Pulmonary artery endothelial cell (primary cell): Measurements from ENCODE around the gene STPG1. TPM values are rescaled to one million over a fixed set of nuclear protein-coding genes. Genes with fewer than 3 reads are reported as not detected.

Experiments used
- DNase-seq: peaks from one replicate; pipeline ENCODE4 v3.0.0-alpha.2; 2011; ENCODE audit warnings: low read depth, low spot score
- total RNA-seq: library from RNA; depleted of rRNA; stranded (reverse); fragments of >200 nt; gene quantifications from 2 replicates; pipeline ENCODE4 v1.2.3, GENCODE V29; 2014

STPG1 gene
- total RNA-seq, 1 donor from 2014 or later, result 4.7 TPM

DNA sequence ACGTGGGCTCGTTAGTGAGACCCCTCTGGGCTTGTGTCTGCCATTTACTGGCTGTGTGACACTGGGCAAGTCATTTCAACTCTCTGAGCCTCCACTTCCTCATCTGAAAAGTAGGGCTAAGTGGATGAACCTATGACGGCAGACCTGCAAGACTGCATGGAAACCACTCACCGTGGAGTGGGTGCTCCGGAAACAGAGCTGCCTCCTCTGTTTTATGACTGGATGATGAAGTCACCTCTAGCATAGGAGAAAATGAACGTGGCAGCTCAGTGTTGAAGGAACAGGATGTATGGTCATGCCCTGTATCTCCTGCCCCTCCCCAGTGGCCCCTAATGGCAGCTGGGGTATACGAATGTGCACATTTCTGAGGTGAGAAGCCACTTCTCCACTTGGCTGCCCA, 40.5 kb downstream of the STPG1 start:
- DNase-seq, result no peak

DNA sequence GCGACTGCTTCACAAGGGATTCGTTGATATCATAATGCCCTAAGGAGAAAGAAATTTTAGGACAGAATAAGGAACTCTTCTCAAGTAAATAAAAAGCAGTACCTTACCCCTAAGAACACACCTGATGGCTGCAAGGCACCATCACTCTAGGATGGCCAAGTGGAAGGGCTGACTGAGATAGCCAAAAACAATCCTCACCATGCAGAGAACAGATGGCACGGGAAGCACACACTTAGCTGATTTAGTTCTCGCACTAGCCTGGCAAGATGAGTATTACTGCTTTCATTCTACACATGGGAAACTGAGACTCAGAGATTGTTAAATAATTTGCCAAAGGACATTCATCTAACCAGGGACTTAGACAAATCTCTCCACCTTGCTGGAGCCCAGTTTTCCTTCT, 43.8 kb downstream of the STPG1 start:
- DNase-seq, result no peak

DNA sequence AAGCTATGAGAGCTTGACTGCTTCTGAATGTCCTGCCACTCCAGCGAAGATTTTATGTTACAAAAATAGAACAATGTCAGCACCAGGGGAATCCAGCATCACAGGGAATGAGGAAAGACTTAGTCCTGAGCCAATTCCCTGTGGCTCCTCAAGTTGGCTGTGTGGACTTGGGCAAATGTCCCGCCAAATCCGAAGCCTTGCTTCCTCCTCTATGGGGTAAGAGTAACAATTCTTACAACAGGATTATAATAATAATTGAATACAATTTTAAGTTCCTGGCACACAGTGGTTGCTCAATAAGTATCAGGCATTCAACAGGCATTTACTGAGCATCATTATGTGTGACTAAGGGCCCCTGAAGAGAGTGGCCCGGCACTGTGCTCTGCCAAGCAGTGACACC, 44.4 kb downstream of the STPG1 start:
- DNase-seq, result no peak

DNA sequence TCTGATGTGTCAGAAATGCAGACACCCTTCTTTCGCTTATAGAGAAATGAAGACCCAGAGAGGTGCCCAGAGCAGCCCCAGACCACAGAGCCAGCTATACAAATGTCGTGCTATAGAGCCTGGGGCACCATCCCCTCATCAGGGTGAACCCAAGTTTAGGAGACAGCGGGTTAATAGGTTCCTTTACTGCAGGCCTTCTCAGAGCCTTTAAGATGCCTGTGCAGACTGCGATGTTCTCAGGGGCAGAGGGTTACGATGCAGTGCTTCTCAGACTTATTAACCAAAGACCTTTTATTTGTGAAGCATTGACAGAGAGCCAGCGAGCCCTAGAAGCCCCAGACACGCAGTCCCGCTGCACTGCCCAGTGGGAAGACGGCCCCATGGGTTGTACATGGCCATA, 46.9 kb downstream of the STPG1 start:
- DNase-seq, result no peak

DNA sequence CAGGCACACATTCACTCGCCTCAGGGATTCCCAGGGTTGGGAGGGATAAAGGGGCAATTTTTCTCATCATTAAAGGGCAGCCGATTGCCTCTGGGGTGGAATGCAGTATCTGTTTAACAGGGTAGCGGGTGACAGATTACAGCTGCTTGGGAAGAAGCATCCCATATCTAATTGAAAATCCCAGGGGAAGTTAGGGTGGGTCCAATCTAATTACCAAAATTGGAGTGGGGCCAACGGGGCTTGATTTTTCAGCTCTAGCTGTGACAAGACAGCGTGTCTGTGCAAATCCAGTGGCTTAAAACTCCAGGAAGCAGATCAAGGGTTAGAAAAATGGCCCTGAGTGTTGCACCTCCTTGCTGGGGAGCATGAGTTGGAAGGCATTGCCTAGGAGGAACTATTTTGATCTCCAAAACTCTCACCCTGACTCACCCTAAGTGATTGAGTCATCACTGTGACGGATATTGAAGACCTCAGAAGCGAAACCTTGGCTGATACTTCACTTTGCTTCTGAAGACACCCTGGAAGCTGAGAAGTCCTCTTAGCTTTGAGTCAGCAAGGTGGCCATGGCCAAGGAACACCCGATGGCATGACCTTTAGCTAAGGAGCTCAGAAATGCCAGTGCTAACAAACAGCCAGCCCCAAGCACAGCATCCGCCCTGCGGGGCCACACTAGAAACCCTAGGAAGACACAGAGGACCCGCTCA, 48.5 kb downstream of the STPG1 start:
- DNase-seq, result no peak

DNA sequence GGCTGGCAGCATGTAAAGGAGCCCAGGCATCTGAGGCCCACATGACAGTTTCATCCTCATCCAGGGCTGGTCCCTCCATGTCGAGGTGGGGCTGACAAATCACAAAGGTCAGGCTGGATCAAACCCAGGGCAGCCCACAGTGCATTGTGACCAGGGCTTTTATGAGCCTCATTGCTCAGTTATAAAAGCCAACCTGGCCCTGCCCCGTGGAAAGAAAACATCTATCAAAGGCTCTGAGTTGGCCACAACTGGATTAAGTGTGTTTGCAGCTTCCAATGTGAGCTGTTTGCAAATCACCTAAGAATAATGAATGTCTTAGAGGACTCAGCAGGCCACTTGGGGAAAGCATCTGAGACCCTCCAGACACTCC, 49.0 kb downstream of the STPG1 start:
- no peak for DNase-seq

DNA sequence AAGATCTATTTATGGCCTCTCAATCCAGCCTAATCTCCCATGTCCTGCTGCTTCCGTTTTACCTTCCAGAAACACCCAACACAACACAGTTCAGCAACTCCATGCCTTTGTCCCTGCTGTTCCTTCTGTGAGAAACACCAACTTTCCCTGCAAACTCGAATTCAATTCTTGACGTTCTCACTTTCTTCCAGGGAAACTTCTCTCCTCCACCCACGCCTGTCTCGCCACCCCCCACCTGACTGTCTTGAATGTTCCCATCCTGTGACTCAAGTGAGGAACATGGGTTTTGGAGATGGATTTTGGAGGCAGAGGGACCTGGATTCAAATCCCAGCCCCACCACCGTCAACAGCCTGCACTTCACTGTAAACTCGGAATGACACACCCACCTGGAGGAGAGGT, 49.6 kb downstream of the STPG1 start:
- DNase-seq, result no peak

DNA sequence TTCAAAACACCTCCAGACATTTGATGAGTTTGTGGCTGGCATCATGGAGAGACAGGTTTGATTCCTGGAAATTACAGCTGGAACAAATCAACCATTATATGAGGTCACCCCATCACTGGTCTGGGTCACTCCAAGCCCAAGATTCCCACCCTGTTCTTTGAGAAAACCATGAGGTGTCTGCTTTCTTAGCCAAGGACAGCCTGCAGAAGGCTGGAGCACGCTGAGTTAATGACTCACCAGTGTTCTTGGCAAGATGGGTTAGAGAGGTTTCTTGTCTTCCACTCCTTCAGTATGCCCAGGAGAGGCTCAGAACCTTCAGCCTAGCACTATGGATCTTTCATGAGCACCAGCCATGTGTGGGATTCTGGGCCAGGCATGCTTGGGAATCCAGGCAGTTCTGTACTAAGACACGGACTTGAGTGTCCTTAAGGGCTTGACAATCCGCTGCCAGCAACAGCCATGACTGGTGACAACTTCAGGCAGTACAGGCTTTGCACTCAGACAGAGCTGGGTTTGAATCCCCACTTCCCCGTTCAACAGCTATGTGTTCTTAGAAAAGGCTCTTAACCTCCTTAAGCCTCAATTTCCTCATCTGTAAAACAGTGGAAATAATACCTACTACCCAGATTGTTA, 50.5 kb downstream of the STPG1 start:
- no peak for DNase-seq

DNA sequence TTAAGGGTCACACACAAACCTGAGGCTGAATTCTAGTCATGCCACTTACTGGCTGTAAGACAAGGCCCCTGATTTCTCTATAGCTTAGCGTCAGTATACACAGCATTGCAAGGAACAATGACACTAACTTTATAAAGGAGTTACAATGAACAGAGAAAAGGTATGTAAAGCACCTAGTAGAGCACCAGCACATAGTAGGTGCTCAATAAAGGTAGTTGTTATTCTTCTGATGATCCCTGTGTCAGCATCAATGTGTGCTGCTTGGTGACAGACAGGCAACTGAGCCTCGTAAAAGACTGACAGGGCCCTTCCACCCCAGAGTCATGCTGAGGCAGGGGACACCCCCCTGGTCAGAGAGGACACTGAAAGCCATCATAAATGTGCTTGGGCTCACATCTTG, 51.2 kb downstream of the STPG1 start:
- DNase-seq, result no peak

DNA sequence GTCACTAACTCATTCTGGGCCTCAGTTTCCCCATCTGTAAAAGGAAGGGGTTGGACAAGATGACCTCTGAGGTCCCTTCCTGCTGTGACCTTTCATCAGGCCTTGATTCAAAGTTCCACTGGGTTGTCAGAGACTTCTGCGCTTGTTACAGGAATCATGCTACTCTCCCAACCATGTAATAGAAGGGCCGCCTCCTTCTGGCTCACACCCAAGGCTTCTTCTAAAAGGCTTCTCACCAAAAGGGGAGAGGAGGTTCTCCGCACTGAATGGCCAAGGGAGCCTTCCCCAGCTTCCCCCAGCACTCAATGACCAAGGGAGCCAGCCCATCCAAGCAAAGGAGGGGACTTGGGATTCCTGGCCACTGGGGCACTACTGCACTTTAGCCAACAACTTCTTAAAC, 51.8 kb downstream of the STPG1 start:
- no peak for DNase-seq

DNA sequence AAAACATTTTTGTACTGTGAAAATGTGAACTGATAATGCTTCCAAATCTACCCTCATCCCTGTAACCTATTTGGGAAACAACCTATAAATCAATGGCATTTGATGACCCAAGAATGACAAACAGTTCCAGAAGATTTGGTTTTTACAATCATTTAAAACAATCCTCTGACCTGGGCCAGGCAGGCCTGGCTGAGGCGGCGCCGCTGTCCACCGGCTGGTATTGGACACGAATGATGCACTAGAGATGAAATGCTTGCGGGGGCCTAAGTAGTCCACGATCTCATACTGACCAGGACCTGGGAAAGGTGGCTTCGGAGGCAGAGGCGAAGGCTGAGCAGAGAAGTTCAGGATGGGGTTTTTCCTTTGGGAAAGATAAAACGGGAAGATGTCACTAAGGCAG, 52.9 kb downstream of the STPG1 start:
- no peak for DNase-seq

DNA sequence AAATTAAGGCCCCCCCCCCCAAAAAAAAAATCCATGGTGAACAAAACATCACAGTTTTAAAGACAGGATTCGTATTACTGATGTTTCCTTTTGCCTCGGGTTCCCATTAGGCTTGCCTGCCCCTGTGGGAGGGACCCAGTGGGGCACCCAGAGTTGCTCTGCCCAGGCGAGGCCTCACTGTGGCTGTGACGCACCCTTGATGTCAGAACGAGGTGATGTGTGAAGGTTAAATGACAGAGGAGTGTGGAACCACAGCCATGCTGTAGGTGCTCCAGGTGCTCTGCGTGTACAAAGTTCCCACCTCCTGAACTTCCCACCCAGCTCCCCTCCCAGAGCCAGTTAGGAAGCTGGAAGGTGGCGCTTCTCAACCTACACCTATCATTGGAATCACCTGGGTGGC, 56.5 kb downstream of the STPG1 start:
- DNase-seq, result no peak

DNA sequence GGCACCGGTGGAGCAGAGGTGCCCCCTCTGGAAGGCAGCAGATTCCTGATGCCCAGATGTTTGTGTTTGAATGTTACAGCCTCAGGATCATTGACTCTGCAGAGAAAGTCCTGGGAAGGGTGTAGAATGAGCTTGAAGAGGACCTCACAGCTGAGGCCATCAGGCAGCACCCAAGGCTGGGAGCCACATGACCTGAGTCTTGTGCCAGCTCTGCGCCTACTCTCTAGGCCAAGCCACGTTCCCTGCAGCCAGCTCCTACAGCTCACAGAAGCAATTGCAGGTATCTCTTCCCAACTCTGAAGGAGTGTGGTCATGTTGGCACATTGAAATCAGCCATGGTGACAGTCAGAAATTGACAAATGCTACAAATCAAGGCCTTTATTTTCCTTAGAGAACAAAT, 58.1 kb downstream of the STPG1 start:
- no peak for DNase-seq

DNA sequence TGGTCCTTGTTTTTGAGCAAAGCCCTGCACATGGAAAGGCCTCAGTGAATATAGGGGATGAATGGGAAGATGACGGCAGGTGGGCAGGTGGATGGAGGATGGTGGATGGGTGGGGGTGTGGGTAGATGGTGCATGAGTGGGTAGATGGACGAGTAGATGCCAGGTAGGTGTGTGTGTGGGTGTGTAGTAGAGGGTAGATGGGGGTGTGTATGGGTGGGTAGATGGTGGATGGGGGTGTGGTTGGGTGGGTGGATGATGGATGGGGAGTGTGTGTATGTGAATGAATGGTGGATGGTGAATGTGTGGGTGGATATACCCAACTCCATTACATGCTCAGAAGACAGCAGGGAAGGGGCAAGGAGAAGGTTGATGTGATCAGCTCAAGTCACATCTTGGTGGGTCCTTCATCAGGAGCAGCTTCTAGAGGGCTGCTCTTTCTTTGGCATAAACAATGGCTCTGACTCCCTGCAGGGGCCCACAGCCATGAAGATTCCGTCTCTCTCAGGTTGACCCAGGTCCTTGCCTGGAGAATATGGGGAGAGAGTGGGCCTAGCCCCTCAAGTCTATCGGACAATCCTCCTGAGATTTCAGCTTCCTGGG, 60.2 kb downstream of the STPG1 start:
- no peak for DNase-seq

DNA sequence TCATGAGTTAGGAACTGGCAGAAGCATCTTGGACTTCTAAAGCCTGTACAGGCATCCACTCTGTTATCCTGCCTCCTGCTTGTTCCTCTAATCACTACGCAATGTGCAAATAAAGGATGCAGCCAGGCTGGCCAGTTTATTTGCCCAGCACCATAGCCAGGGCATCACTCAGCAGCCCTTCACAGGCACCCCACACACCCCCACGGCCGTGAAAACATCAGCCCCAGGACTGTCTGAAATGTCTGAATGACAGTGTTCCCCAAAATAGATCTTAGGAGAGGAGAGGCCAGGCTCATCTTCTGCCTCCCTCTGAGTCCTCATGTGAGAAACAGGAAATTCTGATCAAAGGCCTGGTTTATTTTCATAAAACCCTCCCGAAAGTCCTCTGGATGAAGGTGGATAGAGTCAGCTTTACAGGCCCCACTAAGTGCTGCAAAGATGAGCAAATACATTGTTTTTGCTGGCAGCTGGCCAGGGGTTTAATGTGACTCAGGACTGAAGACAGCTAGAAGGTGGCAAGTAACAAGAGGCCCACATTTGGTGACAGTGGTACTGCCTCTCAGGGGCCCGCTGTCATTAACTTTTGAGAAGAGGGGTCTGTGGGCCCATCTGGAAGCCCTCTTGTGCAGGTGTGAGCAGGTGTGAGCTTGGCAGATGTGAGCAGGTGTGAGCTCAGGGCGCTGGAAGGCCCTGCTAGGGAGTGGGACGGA, 61.5 kb downstream of the STPG1 start:
- no peak for DNase-seq

DNA sequence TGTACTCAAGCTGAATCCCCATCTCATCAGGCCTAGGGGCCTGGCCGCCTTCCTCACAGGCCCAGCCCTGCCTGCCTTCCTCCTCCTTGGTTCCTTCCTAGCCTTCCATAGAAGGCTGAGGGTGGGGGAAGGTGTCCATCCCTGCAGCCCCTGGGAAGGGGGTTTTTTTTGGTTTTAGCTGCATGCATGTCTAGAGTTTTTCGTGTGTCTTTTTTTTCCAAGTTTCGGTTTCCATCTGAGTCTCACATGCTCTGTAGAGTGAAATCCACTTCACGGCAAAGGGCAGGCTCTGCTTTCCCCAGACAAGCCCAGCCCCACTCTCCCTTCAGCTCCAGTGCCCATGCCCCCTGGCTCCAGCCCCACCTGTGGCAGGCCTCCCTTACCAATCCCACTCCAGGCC, 62.3 kb downstream of the STPG1 start:
- no peak for DNase-seq

DNA sequence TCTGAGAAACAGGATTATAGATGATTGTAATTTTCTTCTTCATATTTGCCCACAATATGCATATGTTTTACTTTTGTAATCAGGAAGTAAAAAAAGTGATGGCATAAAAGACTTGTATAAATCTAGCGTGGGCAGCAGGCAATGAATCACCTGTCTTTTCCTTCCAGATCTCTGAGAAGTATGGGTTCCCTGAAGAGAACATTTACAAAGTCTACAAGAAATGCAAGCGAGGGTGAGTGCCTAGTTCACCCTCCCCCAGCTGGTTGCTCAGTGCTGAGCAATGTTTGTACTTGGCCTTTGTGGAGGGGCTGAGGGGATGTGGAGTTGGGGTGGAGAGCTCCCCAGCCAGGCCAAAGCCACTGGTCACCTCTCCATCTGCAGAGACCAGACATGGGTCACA, 63.7 kb downstream of the STPG1 start:
- no peak for DNase-seq

DNA sequence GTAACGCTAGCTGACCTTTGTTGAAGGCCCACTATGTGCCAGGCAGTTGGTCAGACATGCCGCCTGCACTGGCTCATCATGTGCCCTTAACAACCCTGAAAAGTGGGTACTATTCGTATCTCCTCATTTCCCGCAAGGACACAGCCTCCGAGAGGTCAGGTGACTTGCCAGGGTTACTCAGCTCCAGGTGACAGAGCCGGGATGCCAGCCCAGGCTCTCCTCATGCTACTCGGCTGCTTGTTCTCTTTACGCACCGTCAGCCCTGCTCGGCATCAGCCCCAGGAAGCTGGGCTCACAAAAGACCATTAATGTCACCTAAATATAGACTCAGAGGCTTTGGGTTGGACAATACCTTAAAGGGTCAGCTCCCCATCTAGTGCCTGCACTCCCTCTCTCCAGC, 65.4 kb downstream of the STPG1 start:
- no peak for DNase-seq

DNA sequence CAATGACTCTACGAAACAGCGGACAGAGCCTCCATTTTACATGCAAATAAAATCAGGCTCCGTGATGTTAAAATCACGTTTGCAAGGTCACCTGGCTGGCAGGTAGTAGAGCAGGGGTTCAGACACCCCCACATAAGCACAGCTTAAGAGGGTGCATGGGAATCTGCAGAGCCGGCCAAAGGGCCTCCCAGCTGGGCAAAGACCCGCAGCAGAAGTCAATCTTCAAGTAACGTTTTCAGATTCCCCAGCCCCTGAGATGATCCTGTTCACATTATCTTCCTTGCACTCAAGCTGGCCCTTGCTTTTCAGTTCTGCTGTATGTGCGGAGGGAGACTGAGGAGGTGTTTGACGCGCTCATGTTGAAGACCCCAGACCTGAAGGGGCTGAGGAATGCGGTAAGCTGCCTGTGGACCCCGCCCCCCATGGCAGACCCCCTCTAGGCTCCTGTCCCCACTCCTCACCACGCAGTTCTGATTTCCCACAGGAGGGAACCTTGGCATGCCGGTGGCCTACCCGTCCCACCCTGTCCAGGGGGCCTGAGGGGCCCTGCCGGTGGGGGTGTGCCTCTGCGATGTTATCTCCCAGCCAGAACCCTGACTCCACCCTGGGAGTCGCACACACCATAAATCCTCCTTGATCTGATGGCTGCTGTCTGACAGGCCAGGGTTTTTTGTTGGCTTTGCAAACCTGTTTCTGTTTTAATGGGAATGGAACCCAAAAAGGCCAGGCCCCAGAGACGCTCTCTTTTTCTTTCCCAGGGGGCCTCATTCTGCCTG, 66.2 kb downstream of the STPG1 start:
- no peak for DNase-seq

DNA sequence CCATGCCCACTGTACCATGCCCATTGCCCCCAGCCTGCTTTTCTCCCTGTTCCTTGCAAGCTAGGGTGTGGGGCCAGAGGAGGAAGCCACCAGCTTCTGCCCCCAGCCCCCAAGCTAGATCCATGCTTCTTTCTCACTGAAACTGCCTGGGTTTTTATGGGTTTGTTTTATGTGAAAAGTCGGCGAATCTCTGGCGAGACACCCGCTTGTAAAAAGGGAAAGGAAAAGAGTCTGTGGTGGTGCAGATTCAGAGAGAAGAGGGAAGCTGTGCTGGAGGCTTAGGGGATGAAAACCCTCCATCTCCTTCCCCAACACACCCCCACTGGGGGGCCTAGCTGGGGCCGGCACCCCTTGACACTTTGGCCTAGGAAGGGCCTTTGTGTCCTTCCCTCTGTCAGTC, 68.2 kb downstream of the STPG1 start:
- no peak for DNase-seq

DNA sequence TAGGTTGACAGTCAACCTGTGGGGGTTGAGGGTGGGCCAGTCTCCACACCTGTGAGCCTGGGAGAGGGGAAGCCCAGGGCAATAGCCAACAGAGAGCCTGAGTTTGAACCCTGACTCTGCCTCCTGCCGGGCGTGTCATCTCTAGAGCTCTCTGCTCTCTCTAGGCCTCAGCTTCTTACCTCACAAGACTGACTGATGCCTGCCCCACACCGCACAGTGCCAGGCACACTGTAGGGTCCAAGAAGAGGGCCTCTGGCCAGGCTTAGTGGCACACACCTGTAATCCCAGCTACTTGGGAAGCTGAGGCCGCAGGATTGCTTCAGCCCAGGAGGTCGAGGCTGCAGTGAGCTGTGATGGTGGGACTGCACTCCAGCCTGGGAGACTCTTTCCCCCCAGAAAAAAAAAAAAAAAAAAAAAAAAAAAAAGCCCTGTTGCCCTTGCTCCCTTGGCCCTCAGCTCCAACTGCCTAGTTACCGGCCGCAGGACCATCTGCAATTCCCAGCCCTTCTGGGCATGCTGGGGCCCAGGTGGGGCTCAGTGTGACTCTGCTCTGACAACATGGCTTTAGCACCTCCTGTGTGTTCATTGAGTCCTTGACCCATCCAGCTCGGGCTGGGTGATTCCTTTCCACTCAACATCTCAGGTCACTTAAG, 69.4 kb downstream of the STPG1 start:
- DNase-seq, result no peak
